ENCODE measurements around the gene EHD4. TPM values are rescaled to one million over a fixed set of nuclear protein-coding genes. Genes with fewer than 3 reads are reported as not detected.

Gene EHD4
- total RNA-seq, 4 donors from 2014 or later, result 12.8 to 45.2 (median 26.1) TPM

- Histone ChIP-seq H3K36me3 (no peaks in the 10 kb centered on the region), H3K27me3 (no peaks in the 10 kb centered on the region), H3K9me3 (no peaks in the 10 kb centered on the region), H3K4me3 (no peak within 1 kb of the TSS), H3K27ac (peak within 1 kb of the TSS; percentile 44 to 51), H3K4me1 (peaks cover 0 to 10% of the 10 kb centered on the region in 2 donors)
- intact Hi-C loops (cut with DNase I; ENCODE audit: low total_unique reads), result no loop called here
- TF ChIP-seq CTCF (IDR thresholded peaks at IDR 0.05) (no peak), POLR2A (IDR thresholded peaks at IDR 0.05) (no peak)
- no peak for DNase-seq
Observed at GRCh38 chr15:41893422-41894250, 78.7 kb downstream of the EHD4 start, which contains the start of gene SPTBN5. TSS of gene SPTBN5 (minus strand) at chr15:41894053. CDS start at chr15:41893497, 556 bp downstream.

- H3K36me3 ChIP-seq, result no peaks in the 10 kb centered on the region
- no peak overlapping the region for H3K4me3 ChIP-seq
- intact Hi-C loops (cut with DNase I; ENCODE audit: low total_unique reads), result no loop called here
- peaks cover 0 to 10% of the 10 kb centered on the region in 2 donors for H3K4me1 ChIP-seq
- no peaks in the 10 kb centered on the region for H3K9me3 ChIP-seq
- TF ChIP-seq POLR2A (IDR thresholded peaks at IDR 0.05) (no peak), CTCF (IDR thresholded peaks at IDR 0.05) (no peak)
- no peak for DNase-seq
- no peak overlapping the region for H3K27ac ChIP-seq
- H3K27me3 ChIP-seq, result no peaks in the 10 kb centered on the region
Observed at GRCh38 chr15:41892621-41893421, 79.5 kb downstream of the EHD4 start.

GRCh38 chr15:41891946-41892345 is 80.4 kb downstream of the EHD4 start:
- TF ChIP-seq POLR2A (IDR thresholded peaks at IDR 0.05), result no peak
- TF ChIP-seq CTCF (IDR thresholded peaks at IDR 0.05), result no peak
- intact Hi-C loops (cut with DNase I; ENCODE audit: low total_unique reads), result no loop called here
- Histone ChIP-seq H3K27ac (no peak overlapping the region), H3K27me3 (no peaks in the 10 kb centered on the region), H3K4me3 (no peak overlapping the region), H3K4me1 (peaks cover 0 to 10% of the 10 kb centered on the region in 2 donors), H3K9me3 (no peaks in the 10 kb centered on the region), H3K36me3 (no peaks in the 10 kb centered on the region)
- DNase-seq, result no peak

- intact Hi-C loops (cut with DNase I; ENCODE audit: low total_unique reads), result no loop called here
- H3K27me3 ChIP-seq, result no peaks in the 10 kb centered on the region
- H3K9me3 ChIP-seq, result no peaks in the 10 kb centered on the region
- TF ChIP-seq CTCF (IDR thresholded peaks at IDR 0.05) (no peak), POLR2A (IDR thresholded peaks at IDR 0.05) (no peak)
- no peak overlapping the region for H3K27ac ChIP-seq
- DNase-seq, result no peak
- H3K4me3 ChIP-seq, result no peak overlapping the region
- H3K36me3 ChIP-seq, result no peaks in the 10 kb centered on the region
- H3K4me1 ChIP-seq, result peaks cover 0 to 10% of the 10 kb centered on the region in 2 donors
Observed at GRCh38 chr15:41891226-41891625, 81.1 kb downstream of the EHD4 start.
